Activated CD8-positive, alpha-beta memory T cell treated with anti-CD3 and anti-CD28 coated beads for 36 hours (primary cell): ENCODE data around the gene PPFIA1. TPM values are rescaled to one million over a fixed set of nuclear protein-coding genes. Genes with fewer than 3 reads are reported as not detected.

Source experiments
- CTCF ChIA-PET: fragments of 350-600 bp; sonication (Branson Sonifier 250); formaldehyde crosslinking; loops from one replicate; lab custom pipeline; 2021; ENCODE audit warnings: antibody characterized with exemption; lab: Charles Lee
- POLR2A ChIA-PET: fragments of 350-600 bp; sonication (Branson Sonifier 250); formaldehyde crosslinking; loops from one replicate; lab custom pipeline; 2021; ENCODE audit warnings: antibody characterized with exemption; lab: Charles Lee
- total RNA-seq, 2 experiments: library from RNA; stranded (reverse); gene quantifications; one replicate each; pipeline ENCODE4 v1.2.3, GENCODE V29; 2021

Gene PPFIA1
- total RNA-seq, 2 experiments from 2014 or later, result 41.8 to 44.7 TPM

- ChIA-PET CTCF (interaction anchor here (1.0 kb wide), 1 partner anchor 92 kb away, joined by 3 read pairs; no protein-coding TSS in a partner anchor), POLR2A (no interaction called here)
These were observed 68.6 kb downstream of the PPFIA1 start for GRCh38 chr11:70339066-70339465.

DNA sequence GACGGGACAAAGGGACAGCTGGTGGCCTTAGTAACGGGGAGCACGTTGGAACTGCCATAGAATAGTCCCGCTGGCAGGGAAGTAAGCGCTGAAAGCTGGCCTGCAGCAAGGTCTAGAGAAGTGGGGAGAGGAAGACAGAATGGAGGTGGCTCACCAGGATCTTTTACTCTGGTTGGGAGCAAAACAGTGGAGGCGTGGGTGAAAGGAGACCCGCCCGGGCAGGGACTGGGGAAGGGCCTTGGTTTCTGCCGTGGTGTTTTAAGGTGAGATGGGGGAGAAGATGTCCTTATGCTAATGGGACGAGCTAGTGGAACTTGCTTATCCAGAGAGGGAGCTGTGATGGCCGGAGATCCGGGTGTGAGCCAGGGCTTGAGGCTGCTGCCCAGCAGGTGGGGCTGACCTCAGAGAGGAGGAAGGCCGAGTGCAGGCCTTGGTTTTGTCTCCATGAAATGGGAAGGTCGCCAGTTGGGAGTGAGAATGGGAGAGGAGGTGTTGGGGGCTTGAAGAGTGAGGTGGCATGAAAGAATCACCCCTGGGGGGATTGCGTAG, 71.5 kb downstream of the PPFIA1 start:
- ChIA-PET CTCF (no interaction called here), POLR2A (no interaction called here)

DNA sequence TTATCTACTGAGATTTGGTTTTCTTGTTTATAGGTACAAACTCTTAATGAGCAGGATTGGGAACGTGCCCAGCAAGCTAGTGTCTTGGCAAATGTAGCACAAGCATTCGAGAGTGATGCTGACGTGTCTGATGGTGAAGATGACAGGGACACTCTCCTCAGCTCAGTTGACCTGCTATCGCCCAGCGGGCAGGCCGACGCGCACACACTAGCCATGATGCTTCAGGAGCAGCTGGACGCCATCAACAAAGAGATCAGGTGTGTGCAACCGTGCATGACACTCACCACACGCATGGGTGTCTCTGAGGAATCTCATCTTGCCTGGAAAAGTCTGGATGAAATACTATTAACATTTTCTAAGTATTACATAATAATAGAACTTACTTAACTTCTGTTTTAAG, 73.1 kb downstream of the PPFIA1 start:
- POLR2A ChIA-PET, result no interaction called here
- CTCF ChIA-PET, result no interaction called here

GRCh38 chr11:70348191-70348590, 77.7 kb downstream of the PPFIA1 start:
- CTCF ChIA-PET, result interaction anchor here (1.1 kb wide), 1 partner anchor 1259 kb away, joined by 3 read pairs; no protein-coding TSS in a partner anchor
- POLR2A ChIA-PET, result no interaction called here

DNA sequence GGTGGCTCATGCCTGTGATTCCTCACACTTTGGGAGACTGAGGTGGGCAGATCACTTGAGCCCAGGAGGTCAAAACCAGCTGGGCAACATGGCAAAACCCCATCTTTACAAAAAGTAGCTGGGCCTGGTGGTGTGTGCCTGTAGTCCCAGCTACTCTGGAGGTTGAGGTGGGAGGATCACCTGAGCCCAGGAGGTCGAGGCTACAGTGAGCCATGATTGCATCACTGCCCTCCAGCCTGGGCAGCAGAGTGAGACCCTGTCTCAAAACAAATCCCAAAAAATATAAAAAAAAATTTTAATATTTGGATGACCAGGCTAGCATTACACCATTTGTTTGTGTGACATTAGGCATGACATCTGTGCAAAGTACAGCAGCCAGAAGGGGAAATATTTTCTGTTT, 78.1 kb downstream of the PPFIA1 start:
- CTCF ChIA-PET, result interaction anchor here (0.6 to 1.1 kb wide), 2 partner anchors 1259 to 1603 kb away, joined by 3 read pairs; no protein-coding TSS in a partner anchor
- POLR2A ChIA-PET, result interaction anchor here (0.7 kb wide), 1 partner anchor 1103 kb away, joined by 3 read pairs; no protein-coding TSS in a partner anchor

- ChIA-PET POLR2A (no interaction called here), CTCF (no interaction called here)
These were observed 81.2 kb downstream of the PPFIA1 start for GRCh38 chr11:70351646-70352045.

GRCh38 chr11:70352100-70352499, 81.6 kb downstream of the PPFIA1 start:
- ChIA-PET CTCF (no interaction called here), POLR2A (no interaction called here)

- CTCF ChIA-PET, result no interaction called here
- POLR2A ChIA-PET, result interaction anchor here (0.6 kb wide), 1 partner anchor 34 kb away, joined by 12 read pairs; no protein-coding TSS in a partner anchor
These were observed 82.1 kb downstream of the PPFIA1 start for GRCh38 chr11:70352601-70353000.

DNA sequence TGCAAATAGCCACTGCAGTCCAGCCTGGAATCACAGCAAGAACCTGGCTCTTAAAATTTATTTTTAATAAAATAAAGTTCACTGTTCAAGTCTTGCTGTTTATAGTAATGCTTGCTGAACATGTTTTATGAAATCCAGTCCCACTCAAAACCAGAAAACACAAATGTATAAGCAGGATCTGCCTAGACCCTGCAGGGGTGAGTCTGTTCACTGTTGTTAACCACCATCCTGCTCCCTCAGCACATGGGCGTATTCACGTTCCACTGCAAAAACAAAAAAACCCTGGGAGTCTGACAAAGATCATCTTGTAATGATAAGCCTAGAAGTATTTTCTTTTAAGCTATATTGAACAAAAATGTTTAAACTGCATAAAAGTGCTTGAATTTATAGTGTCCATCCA, 82.8 kb downstream of the PPFIA1 start:
- CTCF ChIA-PET, result no interaction called here
- POLR2A ChIA-PET, result no interaction called here

DNA sequence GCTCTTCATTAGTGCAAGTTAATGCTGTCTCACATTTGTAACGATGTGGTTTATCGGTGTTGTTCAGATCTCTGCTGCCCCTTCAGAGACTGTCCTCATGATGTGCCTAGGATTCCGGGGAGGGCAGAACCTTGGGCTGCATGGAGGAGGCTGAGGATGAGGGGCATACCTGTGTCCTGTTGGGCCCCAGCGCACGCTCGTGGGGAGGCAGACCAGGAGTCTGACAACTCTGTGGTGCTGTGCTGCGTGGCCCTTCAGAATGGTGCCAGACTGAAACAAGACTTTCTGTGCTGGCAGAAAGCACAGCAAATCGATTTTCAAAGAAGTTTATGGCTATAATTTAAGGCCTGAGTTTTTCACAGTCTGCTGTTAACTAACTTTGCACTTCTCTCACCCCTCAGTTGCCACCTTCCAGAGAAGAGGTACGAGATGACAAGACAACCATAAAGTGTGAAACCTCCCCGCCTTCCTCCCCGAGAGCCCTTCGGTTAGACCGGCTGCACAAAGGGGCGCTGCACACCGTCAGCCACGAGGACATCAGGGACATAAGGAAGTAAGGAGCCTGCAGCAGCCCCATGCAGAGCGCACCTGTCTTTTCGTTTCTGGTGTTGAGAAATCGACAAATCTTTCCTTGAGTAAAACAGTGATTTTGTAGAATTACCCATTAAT, 83.5 kb downstream of the PPFIA1 start:
- POLR2A ChIA-PET, result no interaction called here

DNA sequence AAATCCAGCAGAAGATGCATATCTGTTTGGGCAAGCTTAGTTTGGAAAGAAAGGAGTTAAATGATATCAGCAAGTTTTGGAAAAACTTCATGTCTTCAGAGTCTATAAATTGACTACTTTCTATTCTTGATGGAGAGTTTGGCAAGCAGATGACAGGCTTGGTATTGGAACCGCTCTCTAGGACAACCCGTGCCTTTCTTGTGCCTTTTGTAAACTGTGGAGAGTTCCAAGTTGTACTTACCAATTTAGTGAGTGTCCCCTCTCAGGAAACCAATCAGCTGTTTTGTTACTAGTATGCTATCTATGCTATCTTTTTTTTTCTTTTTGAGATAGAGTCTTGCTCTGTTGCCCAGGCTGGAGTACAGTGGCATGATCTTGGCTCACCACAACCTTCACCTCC, 84.1 kb downstream of the PPFIA1 start:
- CTCF ChIA-PET, result no interaction called here
- POLR2A ChIA-PET, result no interaction called here

More for the DNA sequence above, 83.5 kb downstream of the PPFIA1 start:
- CTCF ChIA-PET, result no interaction called here

DNA sequence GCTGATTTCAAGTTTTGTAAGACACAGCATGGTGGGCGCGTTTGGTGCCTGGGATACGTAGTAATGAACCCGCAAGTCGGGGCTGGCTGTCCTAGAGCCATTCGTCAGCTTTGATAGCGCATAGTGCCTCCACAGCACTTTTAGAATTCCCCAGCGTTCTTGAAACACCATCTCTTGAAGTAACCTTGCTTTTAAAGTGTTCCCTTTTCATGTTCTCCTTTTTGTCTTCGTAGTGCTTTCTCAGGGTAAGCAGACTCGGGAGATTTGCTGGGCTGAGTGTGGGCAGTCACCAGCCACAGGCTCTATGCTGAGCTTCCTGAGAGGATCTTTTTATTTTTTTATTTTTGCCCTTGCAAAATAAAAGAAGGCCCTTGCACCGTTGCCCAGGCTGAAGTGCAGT, 88.3 kb downstream of the PPFIA1 start:
- ChIA-PET POLR2A (no interaction called here), CTCF (no interaction called here)

- POLR2A ChIA-PET, result no interaction called here
- CTCF ChIA-PET, result no interaction called here
These were observed 89.1 kb downstream of the PPFIA1 start for GRCh38 chr11:70359451-70360205.

DNA sequence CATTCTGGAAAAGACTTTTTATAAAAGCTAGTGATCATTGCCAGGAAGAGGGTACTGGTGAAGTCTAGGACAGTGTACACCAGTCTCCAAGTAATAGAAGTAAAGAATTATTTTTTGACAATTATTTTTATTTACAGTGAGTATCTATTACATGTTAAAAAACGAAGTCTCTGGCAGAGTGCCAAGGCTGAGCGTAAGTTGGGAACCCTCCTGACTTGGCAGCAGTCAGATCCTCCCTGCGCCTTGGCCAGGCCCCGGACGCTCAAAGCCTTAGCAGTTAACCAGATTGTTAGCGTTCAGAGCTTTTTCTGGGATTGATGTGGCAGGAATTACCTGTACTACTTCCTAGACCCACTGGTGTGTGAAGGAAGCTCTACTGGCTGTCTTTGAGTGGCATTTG, 89.7 kb downstream of the PPFIA1 start:
- CTCF ChIA-PET, result no interaction called here
- POLR2A ChIA-PET, result no interaction called here

DNA sequence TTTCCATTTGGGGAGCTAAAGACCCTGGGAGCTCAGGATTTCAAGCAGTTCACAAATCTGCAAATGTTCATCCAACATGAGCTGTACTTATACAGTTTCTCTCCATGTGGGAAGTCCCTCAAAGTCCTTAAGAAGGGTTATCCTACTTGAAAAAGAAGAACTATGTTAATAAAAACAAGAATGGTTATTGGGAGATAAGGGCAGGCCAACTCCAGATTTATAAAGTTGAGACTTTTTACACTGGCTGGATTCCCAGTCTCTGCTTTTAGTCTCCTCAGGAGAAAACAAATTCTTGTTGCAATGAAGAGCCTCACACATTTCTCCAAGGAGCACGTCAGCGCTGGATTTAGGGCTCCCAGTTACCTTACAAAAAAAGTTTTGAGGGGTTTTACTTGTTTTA, 93.7 kb downstream of the PPFIA1 start:
- CTCF ChIA-PET, result no interaction called here
- POLR2A ChIA-PET, result no interaction called here

DNA sequence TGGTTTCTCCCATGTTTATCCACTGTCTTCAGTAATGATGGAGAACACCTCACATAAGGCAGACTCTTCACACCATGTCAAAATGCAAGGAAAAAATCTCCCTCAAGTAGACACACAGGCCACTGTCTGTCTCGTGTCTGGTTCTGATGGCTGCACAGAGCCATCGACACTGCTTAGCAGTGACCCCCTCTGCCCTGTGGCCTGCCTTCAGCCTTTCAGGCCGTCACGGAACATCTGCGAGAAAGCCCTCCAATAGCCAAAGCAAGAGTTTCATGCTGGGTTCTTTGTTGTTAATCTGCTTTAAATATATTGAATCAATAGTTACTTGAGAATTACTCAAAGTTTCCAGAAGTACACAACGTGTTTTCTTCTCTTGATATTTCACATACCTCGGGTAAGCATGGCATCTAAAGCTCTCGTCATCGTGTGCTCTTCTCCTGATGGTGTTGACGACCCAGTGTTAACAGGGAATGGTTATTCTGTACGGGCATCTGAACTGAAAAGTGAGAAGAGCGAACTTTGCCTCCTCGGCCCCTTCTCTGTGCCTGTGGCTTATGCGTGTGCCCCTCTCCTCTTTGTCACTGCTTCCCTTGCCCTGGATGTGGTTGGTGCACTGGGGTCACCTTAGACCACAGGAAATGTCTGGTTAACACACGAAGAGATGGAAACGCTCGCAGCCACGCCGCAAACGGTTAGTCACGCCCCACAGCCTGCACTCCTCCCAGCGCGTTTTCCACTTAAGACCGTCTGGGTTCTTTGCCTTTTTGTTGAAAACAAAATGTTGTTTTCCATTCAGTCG, 94.5 kb downstream of the PPFIA1 start:
- ChIA-PET CTCF (interaction anchor here (1.4 kb wide), 1 partner anchor 37 kb away, joined by 3 read pairs; no protein-coding TSS in a partner anchor), POLR2A (interaction anchor here (0.6 to 1.5 kb wide), 3 partner anchors 33 to 162 kb away, joined by 3 to 4 read pairs (median 3); partner anchors contain the start of gene FADD)

DNA sequence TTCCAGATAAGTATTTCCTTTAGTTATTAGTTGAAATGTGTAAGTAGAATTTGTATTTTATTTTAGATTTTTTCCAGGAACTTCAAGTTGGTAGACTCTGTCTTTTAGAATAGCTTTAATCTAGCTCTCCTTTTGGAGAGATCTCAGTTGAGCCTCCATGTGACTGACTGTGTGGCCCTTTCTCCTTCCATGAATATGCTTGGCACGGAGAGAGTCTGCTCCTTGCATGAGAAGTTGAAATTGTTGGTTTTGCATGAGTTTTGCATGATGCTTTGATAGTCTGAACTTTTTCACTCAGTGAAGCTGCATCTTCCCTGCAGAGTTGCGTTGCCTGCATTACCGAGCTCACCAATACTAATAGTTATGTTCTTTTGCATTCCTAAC, 95.0 kb downstream of the PPFIA1 start:
- ChIA-PET POLR2A (interaction anchor here (0.6 to 1.5 kb wide), 3 partner anchors 32 to 163 kb away, joined by 3 to 4 read pairs (median 3); partner anchors contain the start of gene FADD), CTCF (interaction anchor here (1.4 kb wide), 1 partner anchor 36 kb away, joined by 3 read pairs; no protein-coding TSS in a partner anchor)

DNA sequence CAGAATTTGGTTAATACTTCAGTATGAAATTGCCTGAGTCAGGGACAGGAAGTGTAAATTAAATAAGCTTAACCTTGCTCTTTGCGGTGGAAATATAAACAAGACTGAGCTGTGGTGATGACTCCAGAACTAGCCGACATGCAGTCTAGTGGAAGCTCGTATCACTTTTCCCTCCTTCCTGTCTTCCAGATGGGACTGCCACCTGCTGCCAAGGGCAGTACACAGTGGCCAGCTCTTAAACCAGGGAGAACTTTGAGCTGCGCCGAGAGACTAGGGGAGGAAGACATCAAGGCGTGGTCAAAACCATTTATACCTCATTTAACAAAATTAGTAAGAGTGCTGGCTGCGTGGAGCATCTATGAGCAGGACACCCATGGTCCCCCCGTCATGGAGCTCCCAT, 96.6 kb downstream of the PPFIA1 start:
- CTCF ChIA-PET, result interaction anchor here (1.4 kb wide), 1 partner anchor 104 kb away, joined by 3 read pairs; no protein-coding TSS in a partner anchor
- POLR2A ChIA-PET, result no interaction called here

GRCh38 chr11:70368961-70369360, 98.5 kb downstream of the PPFIA1 start:
- POLR2A ChIA-PET, result no interaction called here
- CTCF ChIA-PET, result no interaction called here
